DND-41 (cell line): ENCODE measurements around the gene SNX19.

Experiments
- EZH2 ChIP-seq: IDR thresholded peaks from 3 replicates; pipeline ENCODE4 v1.6.1; 2012; ENCODE audit warnings: borderline replicate concordance, low read depth, mild to moderate bottlenecking, moderate library complexity, low read length, inconsistent platforms; ENCODE audit not compliant: severe bottlenecking
- TF ChIP-seq, protein P1 (sequence below): IDR thresholded peaks from 2 replicates; pipeline ENCODE4 v1.5.1; 2012; ENCODE audit warnings: borderline replicate concordance, low read length, moderate library complexity, mild to moderate bottlenecking; ENCODE audit not compliant: poor library complexity, severe bottlenecking; ENCODE audit errors: extremely low read depth

DNA sequence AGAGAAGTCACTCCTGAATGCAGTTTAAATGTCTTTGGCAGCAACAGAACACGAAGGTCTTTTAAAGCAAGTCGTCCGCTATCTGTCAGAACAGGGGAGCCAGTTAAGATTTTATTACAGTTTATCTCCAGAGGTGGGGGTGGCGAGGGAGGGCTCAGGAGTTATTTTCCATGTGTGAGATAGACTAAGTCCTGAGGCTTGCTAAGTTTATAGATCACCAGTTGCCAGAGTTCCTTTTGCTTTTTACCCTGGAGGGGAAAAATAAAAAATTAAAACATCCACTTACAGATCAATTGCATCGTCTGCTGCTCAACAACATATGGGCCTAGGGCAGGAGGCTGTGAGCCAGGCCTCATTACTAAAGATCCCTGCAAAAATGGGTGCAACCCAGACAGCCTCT, 90.7 kb downstream of the SNX19 start:
- TF ChIP-seq, protein P1, sequence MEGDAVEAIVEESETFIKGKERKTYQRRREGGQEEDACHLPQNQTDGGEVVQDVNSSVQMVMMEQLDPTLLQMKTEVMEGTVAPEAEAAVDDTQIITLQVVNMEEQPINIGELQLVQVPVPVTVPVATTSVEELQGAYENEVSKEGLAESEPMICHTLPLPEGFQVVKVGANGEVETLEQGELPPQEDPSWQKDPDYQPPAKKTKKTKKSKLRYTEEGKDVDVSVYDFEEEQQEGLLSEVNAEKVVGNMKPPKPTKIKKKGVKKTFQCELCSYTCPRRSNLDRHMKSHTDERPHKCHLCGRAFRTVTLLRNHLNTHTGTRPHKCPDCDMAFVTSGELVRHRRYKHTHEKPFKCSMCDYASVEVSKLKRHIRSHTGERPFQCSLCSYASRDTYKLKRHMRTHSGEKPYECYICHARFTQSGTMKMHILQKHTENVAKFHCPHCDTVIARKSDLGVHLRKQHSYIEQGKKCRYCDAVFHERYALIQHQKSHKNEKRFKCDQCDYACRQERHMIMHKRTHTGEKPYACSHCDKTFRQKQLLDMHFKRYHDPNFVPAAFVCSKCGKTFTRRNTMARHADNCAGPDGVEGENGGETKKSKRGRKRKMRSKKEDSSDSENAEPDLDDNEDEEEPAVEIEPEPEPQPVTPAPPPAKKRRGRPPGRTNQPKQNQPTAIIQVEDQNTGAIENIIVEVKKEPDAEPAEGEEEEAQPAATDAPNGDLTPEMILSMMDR, result no peak
- TF ChIP-seq EZH2, result no peak
